DOHH2 (cell line): Measurements from ENCODE around the gene MAP7D3.

Experiments
- H3F3A ChIP-seq: fragments of 200-600 bp; sonication (generic), shearing (Covaris generic); 2 replicates; pipeline ENCODE4 v1.6.0; 2016; ENCODE audit warnings: antibody characterized with exemption, mild to moderate bottlenecking; ENCODE audit not compliant: control insufficient read depth, insufficient read depth
- H3K27ac ChIP-seq: fragments of 200-600 bp; sonication (generic); 2 replicates; pipeline ENCODE4 v1.5.1; 2014; ENCODE audit warnings: low read depth, mild to moderate bottlenecking, low read length, moderate library complexity
- H3K27me3 ChIP-seq: fragments of 200-600 bp; sonication (generic); 2 replicates; pipeline ENCODE4 v1.6.1; 2014; ENCODE audit warnings: mild to moderate bottlenecking, low read length, mixed read lengths; ENCODE audit not compliant: control insufficient read depth
- H3K36me3 ChIP-seq: fragments of 200-600 bp; sonication (generic); 2 replicates; pipeline ENCODE4 v1.6.1; 2014; ENCODE audit warnings: mild to moderate bottlenecking, low read length, moderate library complexity, mixed read lengths; ENCODE audit not compliant: control insufficient read depth
- H3K4me1 ChIP-seq: fragments of 200-600 bp; sonication (generic); 2 replicates; pipeline ENCODE4 v1.6.1; 2014; ENCODE audit warnings: mild to moderate bottlenecking, low read length, mixed read lengths; ENCODE audit not compliant: control insufficient read depth
- H3K4me2 ChIP-seq: fragments of 200-600 bp; sonication (generic); 2 replicates; pipeline ENCODE4 v1.6.0; 2014; ENCODE audit warnings: mild to moderate bottlenecking, low read length, moderate library complexity
- H3K4me3 ChIP-seq: fragments of 200-600 bp; sonication (generic); 2 replicates; pipeline ENCODE4 v1.5.1; 2014; ENCODE audit warnings: mild to moderate bottlenecking, low read length, mixed read lengths
- H3K79me2 ChIP-seq: fragments of 200-600 bp; sonication (generic); 2 replicates; pipeline ENCODE4 v1.6.1; 2014; ENCODE audit warnings: mild to moderate bottlenecking, low read length, mixed read lengths; ENCODE audit not compliant: control insufficient read depth
- H3K9me2 ChIP-seq: fragments of 200-600 bp; sonication (generic); replicated peaks from 2 replicates; pipeline ENCODE4 v1.6.1; 2014; ENCODE audit warnings: mild to moderate bottlenecking, low read length, mixed read lengths; ENCODE audit not compliant: control insufficient read depth
- H3K9me3 ChIP-seq: fragments of 200-600 bp; sonication (generic); 2 replicates; pipeline ENCODE4 v1.6.1; 2014; ENCODE audit warnings: antibody characterized with exemption, low read length, mixed read lengths; ENCODE audit not compliant: control insufficient read depth, insufficient read depth
- H4K20me1 ChIP-seq: fragments of 200-600 bp; sonication (generic); 2 replicates; pipeline ENCODE4 v1.6.0; 2014; ENCODE audit warnings: low read depth, mild to moderate bottlenecking, antibody characterized with exemption, low read length, moderate library complexity; ENCODE audit not compliant: control insufficient read depth, insufficient read depth
- EZH2phosphoT487 ChIP-seq: fragments of 200-600 bp; sonication (generic); IDR thresholded peaks from 2 replicates; pipeline ENCODE4 v1.6.1; 2017; ENCODE audit warnings: borderline replicate concordance, mild to moderate bottlenecking, antibody characterized with exemption, low read length, moderate library complexity, mixed read lengths
- TF ChIP-seq, protein P1 (sequence below): fragments of 200-600 bp; sonication (generic); IDR thresholded peaks from one replicate; pipeline ENCODE4 v1.5.1; 2014; ENCODE audit warnings: antibody characterized with exemption, mild to moderate bottlenecking, low read depth, low read length; ENCODE audit not compliant: poor library complexity, severe bottlenecking

The MAP7D3 gene

DNA sequence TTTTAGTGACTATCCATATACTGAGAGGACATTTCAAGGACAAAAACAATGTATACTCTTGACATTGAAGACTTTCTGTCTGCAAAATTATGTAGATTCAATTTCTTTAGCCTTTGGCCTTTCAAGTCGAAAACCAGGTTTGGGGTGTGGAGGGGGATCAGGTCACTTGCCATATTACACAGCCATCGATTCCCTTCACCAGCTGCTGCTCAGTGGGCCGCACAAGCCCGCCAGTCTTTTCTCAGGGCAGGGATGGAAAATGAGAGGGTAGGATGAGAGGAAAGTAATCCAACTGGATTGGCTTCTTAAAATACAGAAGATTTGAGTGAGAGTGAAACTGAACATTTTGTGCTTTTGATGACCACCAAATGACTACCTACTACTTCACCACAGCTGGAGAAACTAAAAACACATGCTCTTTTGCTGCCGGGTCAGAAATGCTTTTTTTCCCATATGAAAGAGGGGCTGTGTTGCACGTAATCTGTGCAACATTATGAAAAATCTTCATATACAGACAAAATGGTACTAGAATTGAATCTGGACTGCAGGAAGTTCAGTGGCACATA, 52.4 kb downstream of the MAP7D3 start:
- H3K36me3 ChIP-seq = no peaks in the 10 kb centered on the region
- H3K27me3 ChIP-seq = peaks cover 5% of the 10 kb centered on the region; the same call in 1 of the 2 replicates
- no peaks in the 10 kb centered on the region for H3K9me3 ChIP-seq
- no peaks in the 10 kb centered on the region for H3K9me2 ChIP-seq
- no peaks in the 10 kb centered on the region for H4K20me1 ChIP-seq
- TF ChIP-seq, protein P1, sequence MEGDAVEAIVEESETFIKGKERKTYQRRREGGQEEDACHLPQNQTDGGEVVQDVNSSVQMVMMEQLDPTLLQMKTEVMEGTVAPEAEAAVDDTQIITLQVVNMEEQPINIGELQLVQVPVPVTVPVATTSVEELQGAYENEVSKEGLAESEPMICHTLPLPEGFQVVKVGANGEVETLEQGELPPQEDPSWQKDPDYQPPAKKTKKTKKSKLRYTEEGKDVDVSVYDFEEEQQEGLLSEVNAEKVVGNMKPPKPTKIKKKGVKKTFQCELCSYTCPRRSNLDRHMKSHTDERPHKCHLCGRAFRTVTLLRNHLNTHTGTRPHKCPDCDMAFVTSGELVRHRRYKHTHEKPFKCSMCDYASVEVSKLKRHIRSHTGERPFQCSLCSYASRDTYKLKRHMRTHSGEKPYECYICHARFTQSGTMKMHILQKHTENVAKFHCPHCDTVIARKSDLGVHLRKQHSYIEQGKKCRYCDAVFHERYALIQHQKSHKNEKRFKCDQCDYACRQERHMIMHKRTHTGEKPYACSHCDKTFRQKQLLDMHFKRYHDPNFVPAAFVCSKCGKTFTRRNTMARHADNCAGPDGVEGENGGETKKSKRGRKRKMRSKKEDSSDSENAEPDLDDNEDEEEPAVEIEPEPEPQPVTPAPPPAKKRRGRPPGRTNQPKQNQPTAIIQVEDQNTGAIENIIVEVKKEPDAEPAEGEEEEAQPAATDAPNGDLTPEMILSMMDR = no peak
- TF ChIP-seq EZH2phosphoT487 = no peak
- H3K4me3 ChIP-seq = no peak overlapping the region
- no peaks in the 10 kb centered on the region for H3K79me2 ChIP-seq
- no peaks in the 10 kb centered on the region for H3F3A ChIP-seq
- H3K27ac ChIP-seq = no peak overlapping the region
- no peak overlapping the region for H3K4me2 ChIP-seq
- H3K4me1 ChIP-seq = no peaks in the 10 kb centered on the region

- Histone ChIP-seq H3K9me2 (no peaks in the 10 kb centered on the region), H3K9me3 (no peaks in the 10 kb centered on the region), H3K36me3 (no peaks in the 10 kb centered on the region), H3K79me2 (no peaks in the 10 kb centered on the region), H3K4me3 (no peak overlapping the region), H3K4me2 (no peak overlapping the region), H3K27me3 (peaks cover 2% of the 10 kb centered on the region; the same call in 1 of the 2 replicates), H3K4me1 (no peaks in the 10 kb centered on the region), H3F3A (no peaks in the 10 kb centered on the region), H3K27ac (no peak overlapping the region), H4K20me1 (no peaks in the 10 kb centered on the region)
- TF ChIP-seq, protein P1 = no peak
- TF ChIP-seq EZH2phosphoT487 = no peak
Measured at GRCh38 chrX:136198010-136198409, 53.2 kb downstream of the MAP7D3 start.

DNA sequence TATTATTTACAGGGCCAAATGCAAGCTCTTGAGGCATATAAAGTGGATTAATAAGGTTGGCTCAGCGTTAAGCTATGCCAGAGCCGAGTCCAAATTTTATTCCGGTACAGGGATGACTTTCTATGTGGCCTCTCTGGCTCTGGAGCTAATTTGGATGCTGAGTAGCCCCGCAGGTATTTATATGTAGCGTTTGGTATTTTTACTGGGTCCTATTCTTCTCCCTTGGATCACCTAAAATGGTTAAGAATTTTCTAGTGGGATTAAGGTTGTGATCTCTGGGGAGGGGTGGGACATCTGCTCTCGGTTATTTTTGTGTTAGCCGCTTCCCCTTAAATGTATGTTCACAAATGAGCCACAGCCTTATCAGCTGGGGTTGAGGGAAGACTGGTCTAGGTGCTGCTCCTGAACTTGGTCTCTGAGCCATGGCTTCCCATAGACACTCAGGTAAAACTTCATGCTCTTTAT, 54.5 kb downstream of the MAP7D3 start:
- H3K36me3 ChIP-seq = no peaks in the 10 kb centered on the region
- no peak overlapping the region for H3K4me2 ChIP-seq
- no peaks in the 10 kb centered on the region for H3K4me1 ChIP-seq
- no peaks in the 10 kb centered on the region for H3K9me3 ChIP-seq
- no peaks in the 10 kb centered on the region for H3F3A ChIP-seq
- H3K27ac ChIP-seq = no peak overlapping the region
- H3K27me3 ChIP-seq = peaks cover 2% of the 10 kb centered on the region; the same call in 1 of the 2 replicates
- no peaks in the 10 kb centered on the region for H3K9me2 ChIP-seq
- H3K79me2 ChIP-seq = no peaks in the 10 kb centered on the region
- TF ChIP-seq, protein P1 = no peak
- TF ChIP-seq EZH2phosphoT487 = no peak
- no peak overlapping the region for H3K4me3 ChIP-seq
- H4K20me1 ChIP-seq = no peaks in the 10 kb centered on the region
